HUES48 (cell line): ENCODE data around the gene SIDT1.

Experiments
- H3K27ac ChIP-seq: one replicate; pipeline ENCODE4 v1.7.0; 2013; ENCODE audit warnings: low read depth, low read length, inconsistent platforms
- H3K27me3 ChIP-seq: 2 replicates; pipeline ENCODE4 v1.6.1; 2013; ENCODE audit warnings: mild to moderate bottlenecking, low read length; ENCODE audit not compliant: control insufficient read depth, insufficient read depth
- H3K36me3 ChIP-seq: 2 replicates; pipeline ENCODE4 v1.6.1; 2013; ENCODE audit warnings: low read length; ENCODE audit not compliant: control insufficient read depth, insufficient read depth
- H3K4me1 ChIP-seq: 2 replicates; pipeline ENCODE4 v1.6.1; 2013; ENCODE audit warnings: mild to moderate bottlenecking, low read length; ENCODE audit not compliant: control insufficient read depth, insufficient read depth
- H3K4me3 ChIP-seq: 2 replicates; pipeline ENCODE4 v1.5.1; 2013; ENCODE audit warnings: mild to moderate bottlenecking, low read depth, low read length
- H3K9ac ChIP-seq: 2 replicates; pipeline ENCODE4 v1.6.1; 2013; ENCODE audit warnings: mild to moderate bottlenecking, low read depth, low read length, moderate library complexity
- H3K9me3 ChIP-seq: 2 replicates; pipeline ENCODE4 v1.6.1; 2013; ENCODE audit warnings: low read length; ENCODE audit not compliant: control insufficient read depth, insufficient read depth

SIDT1 gene

GRCh38 chr3:113590983-113591382 lies 58.6 kb downstream of the SIDT1 start:
- Histone ChIP-seq H3K9ac (no peak overlapping the region), H3K36me3 (no peaks in the 10 kb centered on the region), H3K4me3 (no peak overlapping the region), H3K27me3 (peaks cover 13% of the 10 kb centered on the region), H3K9me3 (no peaks in the 10 kb centered on the region), H3K4me1 (peaks cover 25% of the 10 kb centered on the region), H3K27ac (peak overlapping the region; percentile 45)

GRCh38 chr3:113594066-113594465 lies 61.7 kb downstream of the SIDT1 start:
- Histone ChIP-seq H3K9me3 (no peaks in the 10 kb centered on the region), H3K27ac (no peak overlapping the region), H3K27me3 (peaks cover 17% of the 10 kb centered on the region), H3K4me3 (no peak overlapping the region), H3K4me1 (peaks cover 21% of the 10 kb centered on the region), H3K36me3 (no peaks in the 10 kb centered on the region), H3K9ac (no peak overlapping the region)

- Histone ChIP-seq H3K27ac (no peak overlapping the region), H3K9ac (no peak overlapping the region), H3K9me3 (no peaks in the 10 kb centered on the region), H3K4me1 (0 out of 2 replicates have a peak, but pooled peaks cover 6% of the 10 kb centered on the region), H3K36me3 (no peaks in the 10 kb centered on the region), H3K27me3 (peaks cover 17% of the 10 kb centered on the region), H3K4me3 (no peak overlapping the region)
Measured at GRCh38 chr3:113597596-113598354, 65.4 kb downstream of the SIDT1 start.

- Histone ChIP-seq H3K36me3 (no peaks in the 10 kb centered on the region), H3K27ac (no peak overlapping the region), H3K27me3 (peaks cover 7% of the 10 kb centered on the region), H3K4me3 (no peak overlapping the region), H3K4me1 (0 out of 2 replicates have a peak, but pooled peaks cover 3% of the 10 kb centered on the region), H3K9ac (no peak overlapping the region), H3K9me3 (no peaks in the 10 kb centered on the region)
Measured at GRCh38 chr3:113600418-113601182, 68.2 kb downstream of the SIDT1 start.

- Histone ChIP-seq H3K4me3 (no peak overlapping the region), H3K27ac (no peak overlapping the region), H3K4me1 (peaks cover 6% of the 10 kb centered on the region), H3K27me3 (peaks cover under 1% of the 10 kb centered on the region; the same call in 1 of the 2 replicates), H3K9ac (no peak overlapping the region), H3K36me3 (no peaks in the 10 kb centered on the region), H3K9me3 (no peaks in the 10 kb centered on the region)
Measured at GRCh38 chr3:113601240-113601639, 68.9 kb downstream of the SIDT1 start.

GRCh38 chr3:113602256-113602655 lies 69.9 kb downstream of the SIDT1 start:
- no peaks in the 10 kb centered on the region for H3K36me3 ChIP-seq
- H3K9ac ChIP-seq, result no peak overlapping the region
- H3K4me3 ChIP-seq, result no peak overlapping the region
- no peak overlapping the region for H3K27ac ChIP-seq
- no peaks in the 10 kb centered on the region for H3K27me3 ChIP-seq
- H3K9me3 ChIP-seq, result no peaks in the 10 kb centered on the region
- peaks cover 16% of the 10 kb centered on the region for H3K4me1 ChIP-seq

- H3K4me3 ChIP-seq, result no peak overlapping the region
- H3K27ac ChIP-seq, result no peak overlapping the region
- no peak overlapping the region for H3K9ac ChIP-seq
- no peaks in the 10 kb centered on the region for H3K27me3 ChIP-seq
- H3K9me3 ChIP-seq, result no peaks in the 10 kb centered on the region
- peaks cover 22% of the 10 kb centered on the region for H3K4me1 ChIP-seq
- no peaks in the 10 kb centered on the region for H3K36me3 ChIP-seq
Measured at GRCh38 chr3:113602836-113603235, 70.5 kb downstream of the SIDT1 start.

- Histone ChIP-seq H3K27ac (peak overlapping the region; percentile 69), H3K36me3 (no peaks in the 10 kb centered on the region), H3K9ac (0 out of 2 replicates have a peak overlapping the region, but pooled peaks have one; percentile 3), H3K4me3 (no peak overlapping the region; the same call in 1 of the 2 replicates), H3K9me3 (no peaks in the 10 kb centered on the region), H3K4me1 (peaks cover 22% of the 10 kb centered on the region), H3K27me3 (no peaks in the 10 kb centered on the region)
Measured at GRCh38 chr3:113606539-113607218, 74.3 kb downstream of the SIDT1 start.

- H3K27ac ChIP-seq, result peak overlapping the region; percentile 69
- no peak overlapping the region for H3K4me3 ChIP-seq
Measured at GRCh38 chr3:113607219-113607596, 74.9 kb downstream of the SIDT1 start.

GRCh38 chr3:113614402-113614801 lies 82.0 kb downstream of the SIDT1 start:
- Histone ChIP-seq H3K27ac (no peak overlapping the region), H3K4me3 (no peak overlapping the region), H3K4me1 (no peaks in the 10 kb centered on the region), H3K36me3 (no peaks in the 10 kb centered on the region), H3K9me3 (no peaks in the 10 kb centered on the region), H3K9ac (no peak overlapping the region), H3K27me3 (no peaks in the 10 kb centered on the region)

More at GRCh38 chr3:113607219-113607596, 74.9 kb downstream of the SIDT1 start:
- Histone ChIP-seq H3K9ac (0 out of 2 replicates have a peak overlapping the region, but pooled peaks have one; percentile 3), H3K36me3 (no peaks in the 10 kb centered on the region), H3K9me3 (no peaks in the 10 kb centered on the region), H3K4me1 (peaks cover 22% of the 10 kb centered on the region), H3K27me3 (no peaks in the 10 kb centered on the region)
